Activated CD4-positive, alpha-beta T cell treated with anti-CD3 and anti-CD28 coated beads for 1 hour (primary cell): ENCODE data around the gene SIN3A.

Experiments used
- DNase-seq: peaks from one replicate; pipeline ENCODE4 v3.0.0-alpha.2; 2020

Gene SIN3A

DNA sequence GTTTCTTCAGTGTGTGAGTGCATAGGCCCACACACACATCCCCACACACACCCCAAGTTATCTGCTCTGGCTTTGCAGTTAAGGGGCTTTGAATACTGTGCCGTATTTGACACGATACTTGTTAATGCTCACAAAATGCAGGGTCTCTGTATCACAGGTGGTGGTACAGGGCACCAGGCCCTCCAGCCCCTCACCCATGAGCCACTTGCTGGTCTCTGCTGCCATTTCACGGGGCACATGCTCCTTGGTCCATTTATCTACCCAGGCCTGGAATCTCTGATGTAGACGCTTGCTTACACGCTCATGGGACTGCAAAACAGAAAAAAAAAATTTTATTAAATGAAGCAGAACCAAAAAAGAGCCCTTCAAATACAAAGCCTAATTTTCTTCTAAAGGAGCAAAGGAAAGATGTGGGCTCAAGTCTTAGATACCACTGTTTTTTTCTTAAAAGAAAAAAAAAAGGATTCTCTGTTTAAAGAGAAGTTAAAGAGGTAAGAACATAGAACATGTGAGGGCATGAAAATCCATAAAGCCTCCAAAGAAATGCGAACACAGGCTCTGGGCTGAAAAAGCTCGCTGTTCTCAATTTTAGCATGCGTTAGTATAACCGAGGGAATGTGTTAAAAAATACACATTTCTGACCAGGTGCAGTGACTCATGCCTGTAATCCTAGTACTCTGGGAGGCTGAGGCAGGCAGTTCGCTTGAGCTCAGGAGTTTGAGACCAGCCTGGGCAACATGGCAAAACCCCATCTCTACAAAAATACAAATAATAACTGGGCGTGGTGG lies 79.4 kb downstream of the SIN3A start:
- no peak for DNase-seq

DNA sequence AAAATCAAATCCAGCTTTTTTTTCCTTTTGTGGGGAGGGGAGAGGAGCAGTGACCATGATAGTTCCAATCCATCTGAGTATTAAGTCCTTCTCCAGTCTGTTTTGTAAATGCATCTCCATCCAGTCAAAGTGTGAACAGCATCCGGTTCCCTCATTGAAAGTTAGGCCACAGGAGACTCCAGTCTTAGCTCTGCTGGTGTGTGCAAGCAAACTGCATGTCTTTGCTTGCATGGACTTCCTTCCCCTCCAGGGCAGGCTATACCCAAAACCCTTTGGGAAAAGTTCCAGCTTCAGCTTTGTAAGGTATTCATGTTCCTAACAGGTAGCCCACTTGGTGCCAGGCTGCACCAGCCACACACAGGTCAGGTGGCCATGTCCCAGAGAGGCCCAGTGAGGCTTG lies 80.0 kb downstream of the SIN3A start:
- no peak for DNase-seq

DNA sequence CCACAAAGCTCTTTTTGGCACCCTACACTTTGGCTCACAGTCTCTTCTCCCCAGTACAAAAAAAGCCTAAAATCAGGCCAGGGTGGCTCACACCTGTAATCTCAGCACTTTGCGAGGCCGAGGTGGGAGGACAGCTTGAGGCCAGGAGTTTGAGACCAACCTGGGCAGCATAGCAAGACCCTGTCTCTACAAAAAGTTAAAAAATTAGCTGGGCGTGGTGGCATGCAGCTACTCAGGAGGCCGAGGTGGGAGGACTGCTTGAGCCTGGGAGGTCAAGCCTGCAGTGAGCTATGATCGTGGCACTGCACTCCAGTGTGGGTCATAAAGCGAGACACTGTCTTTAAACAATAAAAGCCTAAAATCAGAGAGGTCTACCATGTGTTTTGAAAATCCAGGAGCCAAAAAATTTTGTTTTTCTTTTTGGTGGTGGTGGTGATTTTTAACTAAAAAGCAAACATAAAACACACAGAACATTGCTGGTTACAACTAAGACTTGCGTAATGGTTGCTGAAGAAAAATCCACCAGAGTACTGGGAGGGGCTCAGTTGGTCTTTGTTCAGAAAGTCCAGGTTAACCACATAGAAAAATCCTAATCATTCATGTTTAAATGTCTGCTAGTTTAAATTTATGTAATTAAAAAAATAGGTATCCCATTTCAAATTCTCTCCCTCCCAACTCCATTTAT lies 81.5 kb downstream of the SIN3A start:
- DNase-seq: no peak

DNA sequence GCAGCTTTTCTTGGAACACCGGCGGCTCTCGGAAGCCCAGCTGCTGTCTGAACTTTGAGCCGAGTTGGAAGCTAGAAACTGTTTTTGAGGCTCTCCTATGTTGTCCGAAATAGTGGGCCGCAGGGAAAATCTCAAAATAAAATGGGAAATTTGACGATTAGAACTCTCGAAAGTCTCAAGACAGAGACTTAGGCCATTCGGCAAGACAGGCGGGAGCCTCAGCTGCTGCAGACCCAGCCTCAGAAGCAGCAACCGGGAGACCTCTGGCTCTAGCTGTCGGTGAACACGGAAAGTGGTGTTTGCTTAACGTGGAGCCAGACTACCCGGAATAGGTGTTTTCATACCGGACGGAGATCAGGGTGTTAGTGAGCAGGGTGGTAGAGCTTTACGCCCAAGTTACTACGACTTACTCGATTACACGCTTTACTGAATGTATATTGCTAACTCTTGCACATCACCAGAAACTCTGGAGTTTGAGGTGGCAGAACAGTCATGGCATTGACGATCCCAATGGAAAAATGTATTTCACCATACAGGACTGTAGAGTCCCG lies 82.7 kb downstream of the SIN3A start:
- no peak for DNase-seq

DNA sequence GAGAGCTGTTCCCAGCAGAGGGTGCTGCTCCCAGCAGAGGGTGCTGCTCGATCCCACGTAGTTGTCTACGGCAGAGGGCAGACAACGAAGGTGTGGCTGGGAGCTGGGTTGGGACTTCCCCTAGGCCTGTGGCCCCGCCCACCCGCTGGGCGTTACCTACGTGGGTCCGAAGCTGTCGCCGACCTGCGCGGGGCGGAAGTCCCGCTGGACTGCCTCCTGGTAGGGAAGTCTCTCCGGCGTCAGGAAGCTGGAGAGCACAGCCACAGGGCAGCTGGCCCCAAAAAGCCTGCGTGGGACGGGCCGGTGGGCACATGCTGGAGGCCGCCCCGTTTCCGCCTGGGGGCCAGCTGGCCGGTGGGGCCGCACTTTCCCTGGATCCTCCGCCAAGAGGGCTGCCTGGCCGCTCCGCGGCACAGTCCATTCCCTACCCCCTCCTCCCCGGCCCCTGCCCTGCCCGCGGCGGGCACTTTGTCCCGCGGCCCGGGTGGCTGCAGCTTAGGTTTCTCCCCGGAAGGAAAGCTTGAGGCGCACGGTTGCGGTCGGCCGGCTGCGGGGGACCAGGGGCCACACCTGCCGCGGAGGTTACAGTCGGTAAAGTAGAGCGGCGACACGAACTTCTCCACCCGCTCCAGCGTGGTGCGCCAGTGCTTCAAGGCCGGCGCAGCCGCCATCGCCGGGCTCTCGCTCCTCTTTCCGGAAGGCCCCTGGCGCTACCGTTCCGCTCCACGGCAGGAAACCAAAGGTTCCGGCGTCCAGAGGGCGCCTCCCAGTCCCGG lies 83.4 kb downstream of the SIN3A start, which contains the start of gene MAN2C1:
Gene MAN2C1, minus strand, starts transcription at position 695 of the 776 bp plus-strand sequence. Its CDS starts 24 bp downstream, at position 671.
- DNase-seq: peak; percentile 81

DNA sequence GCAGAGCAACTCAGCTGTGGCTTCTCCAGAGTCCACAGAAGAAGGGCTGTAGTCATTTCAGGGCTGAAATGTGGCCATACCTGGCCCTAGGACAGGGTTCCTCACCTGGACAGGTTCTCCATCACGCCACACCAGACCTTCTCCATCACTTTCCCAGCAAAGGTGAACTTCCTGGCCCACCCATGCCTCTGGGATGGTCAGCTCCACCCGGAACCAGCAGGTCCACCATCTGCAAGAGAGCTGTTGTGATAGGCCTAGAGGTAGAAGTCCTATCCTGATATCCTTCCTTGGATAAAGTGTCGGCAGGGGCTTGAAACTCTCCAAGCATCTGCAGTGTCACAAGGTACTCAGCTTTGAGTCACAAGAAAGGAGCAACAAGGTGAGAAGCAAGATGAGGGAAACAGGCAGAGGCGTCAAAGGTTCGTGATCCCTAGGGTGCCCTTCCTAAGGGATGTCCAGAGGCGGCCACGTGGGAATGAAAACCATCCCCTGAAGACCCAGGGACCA lies 84.0 kb downstream of the SIN3A start:
- DNase-seq: no peak

DNA sequence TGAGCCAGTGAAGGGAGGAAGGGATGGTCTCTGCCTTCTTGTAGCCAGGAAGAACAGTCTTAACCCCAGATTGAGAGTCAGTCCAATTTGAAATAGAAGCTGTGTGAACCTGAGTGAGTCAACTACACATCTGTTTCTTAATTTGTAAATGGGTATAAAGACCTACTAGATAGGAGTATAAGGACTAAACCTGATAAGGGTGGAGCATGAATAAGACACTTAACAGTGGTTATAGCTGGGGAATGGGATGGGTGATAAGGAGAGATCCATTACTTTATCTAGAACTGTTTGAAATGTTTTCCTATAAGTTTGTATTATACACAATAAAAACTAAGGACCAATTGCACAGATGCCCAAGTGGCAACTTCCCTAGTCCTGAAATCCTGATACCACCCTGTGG lies 84.5 kb downstream of the SIN3A start:
- DNase-seq: no peak

DNA sequence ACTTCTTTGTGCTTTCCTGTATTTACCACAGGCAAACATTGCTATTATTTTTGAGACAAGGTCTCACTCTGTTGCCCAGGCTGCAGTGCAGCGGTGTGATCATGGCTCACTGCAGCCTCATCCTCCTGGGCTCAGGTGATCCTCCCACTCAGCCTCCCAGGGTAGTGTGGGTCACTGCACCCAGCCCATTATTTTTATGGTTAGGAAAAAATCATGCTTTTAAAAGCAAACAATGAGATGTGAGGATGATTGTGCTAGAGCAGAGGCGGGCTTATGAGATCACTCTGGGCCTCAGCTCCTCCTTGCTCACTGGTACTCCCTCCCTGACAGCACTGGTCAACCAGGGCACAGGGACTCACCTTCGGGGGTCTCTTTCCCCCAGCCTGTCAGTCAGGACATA lies 85.3 kb downstream of the SIN3A start:
- no peak for DNase-seq

DNA sequence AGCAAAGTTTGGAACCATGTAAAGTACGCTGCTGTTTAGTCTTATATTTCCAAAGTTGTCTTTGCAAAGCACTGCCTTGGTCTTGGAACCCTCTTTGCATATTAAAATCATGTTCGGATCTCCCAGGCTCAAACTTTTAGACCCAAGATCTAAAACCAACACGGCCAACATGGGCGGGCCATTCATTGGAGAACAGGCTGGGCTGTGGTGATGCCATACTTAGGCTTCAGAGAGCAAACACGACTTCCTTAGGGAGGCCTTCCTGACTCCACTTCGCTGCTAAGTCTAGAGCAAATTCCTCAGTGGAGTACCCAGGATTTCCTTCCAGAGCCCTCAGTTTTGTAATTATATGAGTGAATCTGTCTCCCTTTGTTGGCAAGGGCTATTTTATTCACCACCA lies 86.6 kb downstream of the SIN3A start:
- no peak for DNase-seq

DNA sequence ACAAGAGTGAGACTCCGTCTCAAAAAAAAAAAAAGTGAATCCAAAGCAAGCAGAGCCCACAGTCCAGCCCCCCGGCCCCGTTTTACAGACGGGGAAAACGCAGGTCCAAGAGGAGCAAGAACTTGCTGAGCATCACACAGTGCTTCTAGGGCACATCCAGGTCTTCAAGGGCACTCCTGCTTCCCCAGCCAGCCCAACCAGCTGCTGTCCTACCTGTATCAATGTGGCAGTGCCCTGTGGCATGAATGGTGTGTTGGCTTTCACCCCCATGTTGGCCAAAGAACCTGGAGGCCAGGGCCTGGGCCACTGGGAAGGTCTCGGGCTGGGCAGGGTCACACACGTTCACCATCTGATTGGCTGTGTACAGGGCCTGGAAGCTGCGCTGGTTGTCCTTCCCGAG lies 87.7 kb downstream of the SIN3A start:
- no peak for DNase-seq

DNA sequence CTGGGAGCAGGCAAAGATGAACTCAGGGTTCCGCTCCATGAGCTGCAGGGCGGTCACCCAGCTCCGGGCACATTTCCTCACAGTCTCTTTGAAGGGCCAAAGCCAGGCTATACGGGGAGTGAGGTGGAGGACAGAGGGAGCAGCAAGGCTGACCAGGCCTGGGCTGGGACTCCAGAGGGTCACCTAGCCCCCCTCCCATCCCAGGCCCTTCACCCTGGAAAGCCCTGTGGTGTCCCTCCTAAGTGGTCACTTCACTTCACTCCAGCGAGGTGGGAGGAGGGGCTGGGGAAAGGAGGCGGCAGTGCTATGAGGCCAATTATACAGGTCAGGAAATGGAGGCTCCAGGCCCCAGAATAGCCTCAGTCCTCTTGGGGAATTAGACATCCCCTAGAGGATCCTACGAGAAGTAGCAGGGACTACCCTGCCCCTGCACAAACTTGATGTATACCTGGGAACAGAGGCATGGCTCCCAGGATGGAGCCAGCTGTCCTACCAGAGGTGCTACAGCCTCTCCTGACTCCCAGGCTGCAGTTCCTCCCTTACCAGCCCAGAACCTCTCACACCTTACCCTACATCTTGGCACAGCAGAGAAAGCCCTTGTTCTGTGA lies 88.7 kb downstream of the SIN3A start:
- DNase-seq: no peak

DNA sequence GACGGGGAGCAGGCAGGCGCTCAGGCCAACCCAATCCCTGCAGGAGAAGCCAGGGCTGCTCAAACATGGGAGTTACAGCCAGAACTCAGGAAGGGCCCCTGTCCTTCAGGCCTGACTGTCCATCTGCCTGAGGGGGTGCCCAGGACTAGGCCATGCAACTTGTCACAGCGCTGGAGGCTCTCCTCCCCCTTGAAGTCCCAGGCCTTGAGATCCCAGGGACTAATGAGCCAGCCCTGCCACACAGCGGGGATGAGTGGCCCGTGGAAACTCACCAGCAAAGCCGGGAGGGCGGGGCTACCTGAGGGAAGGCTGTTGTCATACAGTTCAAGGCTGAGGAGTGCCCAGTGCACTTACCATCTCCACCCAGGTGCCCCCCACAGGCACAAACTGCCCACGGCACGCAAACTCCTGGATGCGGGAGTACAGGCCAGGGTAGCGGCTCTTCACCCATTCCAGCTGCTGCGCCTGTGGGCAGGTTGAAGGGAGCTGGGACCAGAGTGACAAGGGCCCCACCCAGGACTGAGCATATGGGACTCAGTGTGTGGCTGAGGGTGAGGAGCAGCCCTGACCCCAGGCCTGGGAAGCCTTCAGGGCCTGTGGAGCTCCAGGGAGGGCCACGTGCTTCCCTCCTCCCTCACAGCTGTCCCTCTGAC lies 89.4 kb downstream of the SIN3A start:
- no peak for DNase-seq

DNA sequence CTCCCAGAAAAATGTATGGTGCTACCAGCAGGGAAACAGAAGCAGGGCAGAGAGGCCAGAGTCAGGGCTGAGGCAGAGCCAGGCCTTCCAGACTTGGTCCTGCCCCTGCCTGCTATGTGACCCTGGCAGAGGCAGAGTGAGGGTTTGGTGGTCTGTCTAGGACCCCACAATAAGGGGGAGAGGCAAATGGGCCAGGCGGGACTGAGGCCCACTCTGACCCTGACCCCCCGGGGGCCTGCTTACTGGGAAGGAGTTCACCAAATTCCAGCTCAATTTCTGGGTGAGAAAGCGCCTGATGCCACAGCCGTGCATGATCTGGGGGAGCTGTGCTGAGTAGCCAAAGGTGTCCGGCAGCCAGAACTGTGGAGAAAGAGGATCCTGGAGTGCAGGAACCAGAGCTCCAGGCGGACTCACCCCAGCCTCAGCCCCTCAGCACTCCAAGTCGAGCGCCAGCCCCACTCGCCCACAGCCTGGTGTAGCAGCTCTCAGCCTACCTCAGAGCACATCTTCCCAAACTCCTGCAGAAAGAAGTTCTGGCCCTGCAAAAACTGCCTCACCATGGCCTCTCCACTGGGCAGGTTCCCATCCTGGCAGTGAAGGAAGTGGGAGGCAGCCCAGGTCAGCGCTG lies 90.0 kb downstream of the SIN3A start:
- no peak for DNase-seq

DNA sequence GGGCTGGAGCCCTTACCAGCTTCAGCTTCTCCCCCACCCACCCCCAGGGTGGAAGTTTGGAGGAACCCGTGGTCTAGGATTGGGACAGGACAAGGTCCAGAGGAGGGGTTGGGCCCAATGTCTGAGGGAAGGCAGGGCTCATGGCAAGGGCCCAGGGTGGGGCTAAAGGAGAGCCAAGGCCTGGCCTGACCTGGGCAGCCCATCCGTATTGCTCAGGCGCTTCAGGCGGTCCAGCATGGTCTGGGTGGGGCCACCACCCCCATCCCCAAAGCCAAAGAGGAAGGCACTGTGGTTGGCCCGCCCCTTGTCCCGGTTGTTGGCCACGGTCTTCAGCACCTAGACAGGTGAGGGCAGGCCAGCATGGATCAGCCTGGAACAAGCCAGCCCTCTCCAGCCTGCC lies 90.6 kb downstream of the SIN3A start:
- no peak for DNase-seq

DNA sequence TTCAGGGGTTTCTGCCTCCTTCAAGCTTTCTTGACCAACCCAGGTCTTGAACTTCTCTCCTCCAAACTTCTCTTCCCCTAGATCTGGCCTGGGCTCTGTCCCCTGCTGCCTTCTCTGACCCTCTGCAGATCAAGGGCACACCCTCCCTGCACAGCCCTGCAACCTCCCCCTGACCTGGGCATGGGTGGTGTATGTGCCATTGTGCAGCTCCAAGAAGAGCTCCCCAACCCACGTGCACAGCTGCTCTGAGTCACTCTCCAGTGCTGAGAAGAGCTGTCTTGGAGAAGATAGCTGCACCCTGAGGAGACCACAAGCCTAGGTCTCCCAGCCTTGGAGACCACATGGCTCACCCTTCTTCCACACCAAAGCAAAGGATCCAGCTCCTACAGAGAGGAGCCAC lies 91.1 kb downstream of the SIN3A start:
- DNase-seq: no peak

DNA sequence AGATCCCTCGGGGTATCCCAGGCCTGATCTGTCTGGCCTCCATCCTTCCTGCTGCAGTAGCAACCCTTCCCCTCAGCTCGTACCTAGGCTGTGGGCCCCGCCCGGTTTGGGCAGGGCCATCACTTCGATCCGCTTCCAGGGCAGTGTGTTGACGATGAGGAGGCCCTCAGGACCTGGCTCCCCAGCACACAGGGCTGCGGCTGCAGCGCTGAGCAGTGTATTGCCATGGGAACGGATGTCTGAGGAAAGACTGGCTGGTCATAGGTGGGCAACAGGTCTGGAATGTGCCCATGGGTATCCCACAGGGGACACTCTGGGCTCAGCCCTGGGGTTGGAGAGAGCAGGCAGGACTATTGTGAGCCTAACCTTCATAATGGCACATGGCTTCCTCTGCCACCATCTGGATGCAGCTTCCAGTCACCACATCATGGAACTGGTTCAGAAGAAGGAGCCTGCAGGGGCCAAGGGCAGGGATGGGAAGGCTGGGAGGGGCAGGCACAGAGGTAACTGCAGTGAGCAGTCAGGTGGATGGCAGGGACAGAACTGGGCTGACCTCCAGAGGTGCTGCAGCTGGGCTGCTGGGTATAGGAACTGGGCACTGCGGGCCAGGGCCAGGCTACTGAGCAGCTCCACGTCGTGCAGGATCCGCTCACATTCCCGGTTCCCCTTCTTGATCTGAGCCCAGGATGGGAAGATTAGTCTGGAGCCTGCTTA lies 91.8 kb downstream of the SIN3A start:
- DNase-seq: no peak

DNA sequence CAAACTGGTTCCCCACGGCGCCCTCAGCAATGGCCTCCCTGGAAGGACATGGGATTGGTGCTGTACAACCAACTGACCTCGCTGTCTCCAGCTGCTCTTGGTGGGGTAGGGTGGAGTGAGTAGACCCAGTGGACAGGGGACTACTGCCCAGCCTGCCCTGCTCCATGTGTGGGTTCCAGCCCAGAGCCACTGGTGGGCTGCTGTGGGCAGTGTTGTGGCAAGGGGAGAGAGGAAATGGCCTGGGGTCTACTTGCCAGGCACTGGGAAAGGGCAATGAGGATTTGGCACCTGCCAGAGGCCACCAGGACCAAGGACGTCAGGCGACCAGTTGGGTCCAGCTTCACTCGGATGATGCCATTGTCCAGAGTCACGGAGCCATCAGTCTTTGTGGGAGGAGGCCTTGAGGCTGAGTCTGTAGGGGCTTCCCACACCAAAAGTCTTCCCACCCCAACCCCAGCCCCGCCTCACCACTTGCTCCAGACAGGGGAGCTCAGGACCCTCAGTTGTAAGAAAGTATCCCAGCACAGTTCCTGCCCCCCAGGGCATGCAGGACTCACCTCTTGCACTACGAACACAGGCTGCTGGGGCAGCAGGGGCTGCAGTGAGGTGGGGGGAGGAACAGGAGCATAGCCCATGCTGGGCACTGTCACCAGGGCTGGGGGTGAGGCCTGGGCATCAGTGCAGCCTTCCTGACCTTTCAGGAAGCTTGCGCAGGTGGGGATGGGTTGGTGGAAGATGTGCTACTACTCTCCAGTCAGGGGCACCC lies 92.5 kb downstream of the SIN3A start:
- no peak for DNase-seq

DNA sequence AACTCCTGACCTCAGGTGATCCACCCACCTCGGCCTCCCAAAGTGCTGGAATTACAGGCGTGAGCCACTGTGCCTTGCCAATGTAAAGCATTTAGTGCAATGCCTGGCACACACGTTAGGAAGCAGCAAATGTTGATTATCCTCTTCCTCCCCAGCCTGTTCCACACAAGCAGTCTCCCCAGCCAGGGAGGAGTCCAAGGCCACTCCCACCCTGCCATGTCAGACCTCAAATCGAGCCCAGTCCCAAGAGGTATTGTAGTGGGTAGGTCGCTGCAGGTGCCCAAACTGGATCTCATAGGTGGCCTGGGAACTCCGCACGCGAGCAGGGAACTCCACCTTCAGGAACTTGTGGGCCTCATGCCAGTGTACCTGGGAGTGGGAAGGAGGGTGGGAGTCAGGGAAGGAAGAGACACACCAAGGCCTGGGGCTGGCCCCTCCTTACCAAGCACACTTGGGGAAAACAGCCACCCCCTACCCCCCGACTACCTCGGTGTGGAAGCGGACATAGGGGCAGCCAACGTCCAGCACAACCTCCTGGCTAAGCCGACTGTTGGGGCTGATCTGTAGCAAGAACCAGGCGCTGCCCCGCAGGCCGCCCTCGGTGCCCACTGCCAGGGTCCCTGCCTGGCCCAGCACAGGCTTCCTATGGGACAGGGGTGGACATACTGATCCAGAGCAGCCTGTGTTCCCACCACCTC lies 93.4 kb downstream of the SIN3A start:
- no peak for DNase-seq

DNA sequence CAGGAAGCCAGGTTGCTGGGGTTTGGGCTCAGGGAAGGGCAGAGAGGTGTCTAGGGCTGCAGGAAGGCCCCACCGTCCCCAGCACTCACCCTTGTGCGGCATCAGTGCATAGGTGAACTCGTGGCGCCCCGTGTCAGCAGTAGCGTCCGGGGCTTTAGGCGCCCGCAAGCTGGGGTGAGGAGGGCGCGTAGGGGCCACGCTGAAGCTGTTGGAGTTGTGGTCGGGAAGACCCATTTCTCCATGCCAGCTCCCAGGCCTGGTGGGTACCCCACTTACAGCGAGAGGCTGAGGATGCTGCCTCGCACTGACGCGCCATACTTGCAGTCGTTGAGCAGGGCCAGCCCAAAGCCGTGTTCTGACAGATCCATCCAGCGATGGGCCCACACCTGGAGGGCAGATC lies 95.0 kb downstream of the SIN3A start:
- no peak for DNase-seq

DNA sequence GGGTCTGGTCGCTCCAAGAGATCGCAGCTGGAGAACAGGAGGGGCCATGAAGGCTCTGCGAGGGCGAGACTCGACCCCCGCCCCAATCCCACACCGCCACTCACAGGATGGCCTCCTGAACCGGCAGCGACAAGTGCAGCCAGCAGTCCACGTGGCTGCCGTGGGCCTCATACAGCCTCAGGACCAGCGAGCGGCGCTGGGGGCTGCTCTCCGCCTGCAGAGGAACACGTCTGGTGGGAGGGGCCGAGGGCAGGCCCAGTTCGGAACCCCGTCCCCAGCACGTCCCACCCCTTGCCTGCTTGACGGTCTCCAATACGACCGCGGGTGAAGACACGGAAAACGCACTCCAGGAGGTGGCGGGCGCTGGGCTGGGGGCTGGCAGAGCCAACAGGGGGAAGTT lies 95.5 kb downstream of the SIN3A start:
- no peak for DNase-seq
